AG04450 (cell line): ENCODE results near the gene PLXNA1. TPM values are rescaled to one million over a fixed set of nuclear protein-coding genes. Genes with fewer than 3 reads are reported as not detected.

ENCODE experiments used
- CTCF ChIA-PET: fragments of 300-600, 350-600 bp; formaldehyde crosslinking; extraction: SDS; loops from one replicate; lab custom pipeline; 2022; ENCODE audit warnings: antibody characterized with exemption, inconsistent platforms; lab: Charles Lee
- POLR2A ChIA-PET: fragments of 350-600 bp; formaldehyde crosslinking; extraction: SDS; loops from one replicate; lab custom pipeline; 2021; ENCODE audit warnings: antibody characterized with exemption, inconsistent platforms; lab: Yijun Ruan, JAX
- DNase-seq: peaks from one replicate; pipeline ENCODE4 v3.0.0-alpha.2; 2011; ENCODE audit warnings: low read depth, low spot score
- H3K27ac ChIP-seq: one replicate; pipeline ENCODE4 v1.5.1; 2012; ENCODE audit warnings: low read depth, low read length, control low read depth
- H3K27me3 ChIP-seq: one replicate; pipeline ENCODE4 v1.6.0; 2012; ENCODE audit warnings: low read length; ENCODE audit not compliant: control insufficient read depth, insufficient read depth
- H3K4me3 ChIP-seq: 2 replicates; pipeline ENCODE4 v1.5.1; 2011; ENCODE audit warnings: mild to moderate bottlenecking, low read depth, low read length, control low read depth
- H3K9me3 ChIP-seq: 2 replicates; pipeline ENCODE4 v1.5.1; 2012; ENCODE audit warnings: low read length; ENCODE audit not compliant: control insufficient read depth, insufficient read depth
- CTCF ChIP-seq: IDR thresholded peaks from 2 replicates; pipeline ENCODE4 v1.5.1; 2011; ENCODE audit warnings: low read depth, low read length, control low read depth, inconsistent platforms
- polyA plus RNA-seq: library from polyadenylated mRNA; depleted of rRNA; stranded (reverse); fragments of >200 nt; gene quantifications from 2 replicates; pipeline ENCODE4 v1.2.3, GENCODE V29; 2011

The PLXNA1 gene
- polyA plus RNA-seq, 1 experiment, result 22.0 TPM

DNA sequence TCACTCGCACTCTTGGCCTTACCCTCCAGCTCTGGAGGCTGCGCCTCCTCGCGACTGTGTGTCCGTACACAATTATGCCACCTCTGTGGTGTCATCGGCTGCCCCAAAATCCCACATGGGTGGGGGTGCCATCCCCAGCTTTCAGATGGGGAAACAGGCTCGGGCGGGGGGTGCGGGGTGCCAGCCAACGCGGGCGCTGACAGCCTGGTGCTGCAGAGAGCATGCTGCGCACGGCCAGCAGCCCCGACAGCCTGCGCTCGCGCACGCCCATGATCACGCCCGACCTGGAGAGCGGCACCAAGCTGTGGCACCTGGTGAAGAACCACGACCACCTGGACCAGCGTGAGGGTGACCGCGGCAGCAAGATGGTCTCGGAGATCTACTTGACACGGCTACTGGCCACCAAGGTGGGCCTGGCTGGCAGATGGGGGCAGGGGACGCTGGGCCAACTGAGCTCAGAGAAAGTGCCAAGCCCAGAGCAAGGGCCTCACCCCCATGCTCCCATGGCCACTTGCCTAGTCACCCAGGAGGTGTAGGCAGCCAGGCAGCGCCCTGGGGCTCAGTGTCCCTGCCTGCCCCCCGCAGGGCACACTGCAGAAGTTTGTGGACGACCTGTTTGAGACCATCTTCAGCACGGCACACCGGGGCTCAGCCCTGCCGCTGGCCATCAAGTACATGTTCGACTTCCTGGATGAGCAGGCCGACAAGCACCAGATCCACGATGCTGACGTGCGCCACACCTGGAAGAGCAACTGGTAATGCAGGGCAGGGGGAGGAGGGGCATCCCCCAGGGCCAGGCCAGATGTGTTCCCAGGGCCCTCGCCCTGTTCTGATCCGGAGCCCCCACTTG lies 47.0 kb downstream of the PLXNA1 start:
- Histone ChIP-seq H3K27me3 (no peaks in the 10 kb centered on the region), H3K9me3 (no peaks in the 10 kb centered on the region; the same call in 1 of the 2 replicates), H3K27ac (no peak overlapping the region), H3K4me3 (no peak overlapping the region)
- DNase-seq, result no peak
- CTCF ChIA-PET, result no interaction called here
- no peak for TF ChIP-seq CTCF
- POLR2A ChIA-PET, result no interaction called here

DNA sequence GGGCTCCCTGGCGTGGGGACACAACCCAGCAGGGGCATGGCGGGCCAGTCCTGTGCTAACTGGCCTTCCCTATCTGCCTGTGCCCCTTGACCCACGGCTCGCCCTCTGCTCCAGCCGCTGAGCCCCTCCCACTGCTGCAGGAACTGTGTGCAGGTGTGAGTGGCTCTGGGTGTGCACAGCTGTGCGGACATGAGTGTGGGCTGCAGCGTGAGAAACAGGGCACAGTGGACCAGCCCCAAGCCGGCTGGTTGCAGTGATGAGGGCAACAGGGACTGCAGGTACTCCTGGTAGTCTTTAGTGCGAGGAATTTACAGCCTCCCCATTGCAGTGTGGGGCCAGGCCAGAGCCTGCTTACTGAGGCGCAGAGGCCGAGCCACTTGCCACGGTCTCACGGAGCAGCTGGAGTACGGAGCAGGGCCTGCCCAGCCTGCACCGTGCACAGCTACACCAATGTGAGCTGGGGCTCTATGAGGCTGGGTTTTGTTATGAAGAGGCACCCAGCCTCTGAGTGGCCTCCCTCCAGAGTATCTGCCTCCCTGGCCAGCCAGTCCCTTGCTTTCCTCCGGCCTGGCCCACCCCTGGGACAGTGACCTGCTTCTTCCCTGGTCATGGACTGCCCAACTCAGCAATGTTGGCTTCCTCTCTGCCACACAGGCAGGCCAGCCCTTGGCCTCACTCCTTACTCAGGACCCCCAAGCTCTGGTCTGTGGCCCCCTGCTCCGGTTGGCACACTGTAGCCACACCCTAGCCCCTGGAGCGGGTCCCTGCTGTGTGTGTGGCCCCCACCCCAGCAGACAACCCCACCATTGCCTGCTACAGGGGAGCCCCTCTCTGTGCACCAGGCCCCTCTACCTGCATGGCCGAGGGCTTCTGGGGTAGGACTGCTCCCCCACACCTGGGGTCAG lies 47.8 kb downstream of the PLXNA1 start:
- no peak overlapping the region for H3K27ac ChIP-seq
- ChIA-PET CTCF (no interaction called here), POLR2A (no interaction called here)
- no peak for TF ChIP-seq CTCF
- DNase-seq, result no peak
- no peak overlapping the region for H3K4me3 ChIP-seq
- H3K9me3 ChIP-seq, result no peaks in the 10 kb centered on the region; the same call in 1 of the 2 replicates
- no peaks in the 10 kb centered on the region for H3K27me3 ChIP-seq

GRCh38 chr3:127031413-127031810 lies 48.5 kb downstream of the PLXNA1 start:
- Histone ChIP-seq H3K9me3 (no peaks in the 10 kb centered on the region; the same call in 1 of the 2 replicates), H3K4me3 (no peak overlapping the region), H3K27ac (no peak overlapping the region), H3K27me3 (no peaks in the 10 kb centered on the region)
- CTCF ChIA-PET, result no interaction called here
- TF ChIP-seq CTCF, result no peak
- DNase-seq, result no peak
- POLR2A ChIA-PET, result no interaction called here

DNA sequence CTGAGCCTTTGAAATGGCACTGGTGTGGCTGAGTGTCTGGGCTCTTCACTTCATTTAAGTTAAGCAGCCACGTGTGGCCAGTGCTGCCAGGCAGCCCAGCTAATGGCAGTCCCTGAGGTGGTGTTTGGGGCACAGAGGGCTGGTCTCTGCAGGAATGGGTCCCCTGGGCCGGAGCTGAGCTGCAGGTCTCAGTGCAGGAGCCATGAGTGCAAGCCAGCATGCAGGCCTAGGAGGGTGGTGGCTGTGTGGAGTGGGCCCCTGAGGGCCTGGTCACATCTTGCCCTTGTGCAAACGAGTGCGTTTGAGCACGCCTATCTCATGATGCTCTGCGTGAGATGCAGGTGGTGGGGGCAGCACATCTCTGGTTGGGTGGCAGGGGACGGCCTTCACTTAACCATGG lies 48.9 kb downstream of the PLXNA1 start:
- ChIA-PET POLR2A (no interaction called here), CTCF (no interaction called here)
- no peaks in the 10 kb centered on the region; the same call in 1 of the 2 replicates for H3K9me3 ChIP-seq
- H3K27ac ChIP-seq, result no peak overlapping the region
- no peak for TF ChIP-seq CTCF
- DNase-seq, result no peak
- no peak overlapping the region for H3K4me3 ChIP-seq
- H3K27me3 ChIP-seq, result no peaks in the 10 kb centered on the region
